TTC549 (cell line): Measurements from ENCODE around the gene SRPK2.
"Not testable (repeated sequence)": the region's sequence is repeated elsewhere in the genome, so short reads cannot be mapped to it uniquely, and the experiment has no call there.

Source experiments
- FAIRE-seq: peaks from 2 replicates; lab custom pipeline; 2012; peaks lifted over from hg19 to GRCh38; lab: Jason Lieb, UNC

SRPK2 gene

GRCh38 chr7:105388356-105389087, at the start of gene SRPK2:
Gene SRPK2 (minus strand): TSS chr7:105388921.
- FAIRE-seq: no peak

- FAIRE-seq: no peak
Measured at GRCh38 chr7:105438254-105438653, 49.5 kb upstream of the SRPK2 start.

DNA sequence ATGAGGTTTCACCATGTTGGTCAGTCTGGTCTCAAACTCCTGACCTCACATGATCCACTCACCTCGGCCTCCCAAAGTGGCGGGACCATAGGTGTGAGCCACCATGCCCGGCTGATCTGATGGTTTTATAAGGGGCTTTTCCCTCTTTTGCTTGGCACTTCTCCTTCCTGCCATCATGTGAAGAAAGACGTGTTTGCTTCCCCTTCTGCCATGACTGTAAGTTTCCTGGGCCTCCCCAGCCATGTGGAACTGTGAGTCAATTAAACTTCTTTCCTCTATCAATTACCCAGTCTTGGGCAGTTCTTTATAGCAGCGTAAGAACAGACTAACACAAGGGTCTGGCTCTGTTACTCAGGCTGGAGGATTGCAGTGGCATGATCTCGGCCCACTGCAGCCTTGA, 48.6 kb upstream of the SRPK2 start:
- not testable (repeated sequence) for FAIRE-seq

DNA sequence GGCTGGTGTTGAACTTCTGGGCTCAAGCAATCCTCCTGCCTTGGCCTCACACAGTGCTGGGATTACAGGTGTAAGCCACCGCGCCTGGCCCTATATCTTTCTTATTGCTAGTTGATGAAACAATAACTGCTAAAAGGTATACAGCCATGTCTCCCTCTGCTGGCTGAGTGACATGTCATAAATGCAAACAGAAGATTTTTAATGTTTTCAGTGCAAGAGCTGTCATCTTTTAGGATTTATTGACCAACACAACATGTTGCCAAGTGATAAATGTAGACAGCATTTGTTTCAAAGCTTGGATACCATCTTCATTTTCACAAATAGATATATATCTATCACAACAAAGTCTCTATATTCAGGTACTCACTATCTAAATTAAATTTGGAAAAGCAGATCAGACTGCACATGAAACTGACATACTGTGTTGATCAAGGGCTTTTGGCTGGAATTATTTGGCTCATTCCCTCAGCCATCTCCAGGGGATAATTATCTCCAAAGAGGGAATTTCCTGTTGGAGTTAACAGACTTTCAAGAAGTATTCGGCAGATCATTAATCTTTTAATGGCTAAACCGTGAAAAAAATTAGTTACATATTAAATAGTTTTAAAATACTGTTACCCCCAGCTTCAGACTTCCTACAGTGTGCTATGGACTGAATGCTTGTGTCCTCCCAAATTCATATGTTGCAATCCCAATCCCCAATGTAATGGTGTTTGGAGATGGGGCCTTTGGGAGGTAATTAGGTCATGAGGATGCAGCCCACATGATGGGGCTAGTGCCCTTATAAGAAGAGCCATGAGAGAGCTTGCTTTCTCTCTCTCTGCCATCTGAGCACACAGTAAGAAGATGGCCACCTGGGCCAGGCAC, 41.3 kb upstream of the SRPK2 start:
- FAIRE-seq: no peak

- FAIRE-seq: no peak
Measured at GRCh38 chr7:105426606-105427146, 38.0 kb upstream of the SRPK2 start.

DNA sequence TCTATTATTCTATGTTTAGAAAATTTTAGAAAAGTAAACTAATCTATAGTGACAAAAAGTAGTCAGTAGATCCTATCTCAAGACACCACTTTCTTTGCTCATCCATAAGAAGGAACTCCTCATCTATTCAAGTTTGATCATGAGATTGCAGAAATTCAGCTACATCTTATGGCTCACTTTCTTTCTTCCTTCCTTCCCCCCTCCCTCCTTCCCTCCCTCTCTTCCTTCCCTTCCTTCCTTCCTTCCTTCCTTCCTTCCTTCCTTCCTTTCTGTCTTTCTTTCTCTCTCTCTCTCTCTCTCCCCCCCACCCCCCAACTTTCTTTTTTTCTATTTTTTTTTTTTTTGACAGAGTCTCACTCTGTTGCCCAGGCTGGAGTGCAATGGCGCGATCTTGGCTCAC, 35.3 kb upstream of the SRPK2 start:
- no peak for FAIRE-seq

DNA sequence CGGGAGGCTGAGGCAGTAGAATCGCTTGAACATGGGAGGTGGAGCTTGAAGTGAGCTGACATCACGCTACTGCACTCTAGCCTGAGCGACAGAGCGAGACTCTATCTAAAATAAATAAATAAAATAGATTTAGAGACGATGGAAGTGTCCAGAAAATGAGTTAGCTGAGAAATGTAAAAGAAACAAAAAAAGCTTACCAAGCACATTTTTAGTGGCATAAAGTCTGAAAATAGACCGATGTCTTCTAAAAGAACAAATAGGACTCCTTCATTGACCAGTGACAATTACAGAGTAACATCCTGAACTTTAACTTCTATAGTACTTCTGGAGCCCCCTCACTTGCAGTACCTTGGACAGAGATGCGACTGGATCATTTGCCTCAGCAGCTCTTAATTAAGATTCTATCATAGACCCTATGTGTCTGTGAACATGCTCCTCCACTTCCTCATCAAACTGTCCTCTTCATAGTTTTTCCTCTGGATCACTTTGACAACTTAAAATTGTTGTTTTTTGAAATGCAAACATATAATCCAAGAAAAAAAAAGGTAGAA, 25.2 kb upstream of the SRPK2 start:
- FAIRE-seq: no peak

- not testable (repeated sequence) for FAIRE-seq
Measured at GRCh38 chr7:105410774-105411173, 22.1 kb upstream of the SRPK2 start.

DNA sequence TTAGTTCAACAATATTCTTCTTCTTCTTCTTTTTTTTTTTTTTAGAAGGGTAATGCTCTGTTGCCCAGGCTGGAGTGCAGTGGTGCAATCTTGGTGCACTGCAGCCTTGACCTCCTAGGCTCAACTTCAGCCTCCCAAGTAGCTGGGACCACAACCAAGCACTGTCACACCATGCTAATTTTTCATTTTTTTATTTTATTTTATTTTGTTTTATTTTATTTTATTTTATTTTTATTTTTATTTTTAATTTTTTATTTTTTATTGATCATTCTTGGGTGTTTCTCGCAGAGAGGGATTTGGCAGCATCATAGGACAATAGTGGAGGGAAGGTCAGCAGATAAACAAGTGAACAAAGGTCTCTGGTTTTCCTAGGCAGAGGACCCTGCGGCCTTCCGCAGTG, 21.1 kb upstream of the SRPK2 start:
- FAIRE-seq: not testable (repeated sequence)

GRCh38 chr7:105408791-105409410, 20.2 kb upstream of the SRPK2 start:
- FAIRE-seq: no peak

GRCh38 chr7:105403128-105403527, 14.4 kb upstream of the SRPK2 start:
- FAIRE-seq: no peak

DNA sequence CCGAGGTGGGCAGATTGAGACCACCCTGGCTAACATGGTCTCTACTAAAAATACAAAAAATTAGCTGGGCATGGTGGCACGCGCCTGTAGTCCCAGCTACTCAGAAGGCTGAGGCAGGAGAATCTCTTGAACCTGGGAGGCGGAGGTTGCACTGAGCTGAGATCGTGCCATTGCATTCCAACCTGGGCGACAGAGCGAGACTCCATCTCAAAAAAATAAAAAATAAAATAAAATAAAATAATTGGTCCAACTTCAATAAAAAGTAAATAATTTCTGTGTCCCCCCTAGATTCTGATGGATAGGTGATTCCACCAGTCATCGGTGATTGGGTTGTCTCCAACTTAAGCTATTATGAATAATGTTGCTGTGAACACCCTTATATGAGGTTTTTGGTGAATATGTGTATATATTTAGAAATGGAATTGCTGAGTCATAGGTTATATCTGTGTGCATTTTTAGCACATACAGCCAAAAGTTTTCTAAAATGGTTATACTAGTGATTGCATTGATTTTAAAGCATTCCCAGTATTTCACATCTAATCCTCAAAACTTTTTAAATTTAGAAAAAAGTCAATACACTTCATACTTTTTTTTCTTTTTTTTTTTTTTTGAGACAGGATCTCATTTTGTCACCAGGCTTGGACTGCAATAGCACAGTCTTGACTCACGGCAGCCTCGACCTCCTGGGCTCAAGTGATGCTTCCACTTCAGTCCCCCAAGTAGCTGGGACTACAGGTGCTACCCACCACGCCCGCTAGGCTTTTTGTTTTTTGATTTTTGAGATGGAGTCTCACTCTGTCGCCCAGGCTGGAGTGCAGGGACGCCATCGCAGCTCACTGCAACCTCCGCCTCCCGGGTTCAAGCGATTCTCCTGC, 13.7 kb upstream of the SRPK2 start:
- no peak for FAIRE-seq

GRCh38 chr7:105399043-105399725, 10.5 kb upstream of the SRPK2 start:
- FAIRE-seq: no peak

DNA sequence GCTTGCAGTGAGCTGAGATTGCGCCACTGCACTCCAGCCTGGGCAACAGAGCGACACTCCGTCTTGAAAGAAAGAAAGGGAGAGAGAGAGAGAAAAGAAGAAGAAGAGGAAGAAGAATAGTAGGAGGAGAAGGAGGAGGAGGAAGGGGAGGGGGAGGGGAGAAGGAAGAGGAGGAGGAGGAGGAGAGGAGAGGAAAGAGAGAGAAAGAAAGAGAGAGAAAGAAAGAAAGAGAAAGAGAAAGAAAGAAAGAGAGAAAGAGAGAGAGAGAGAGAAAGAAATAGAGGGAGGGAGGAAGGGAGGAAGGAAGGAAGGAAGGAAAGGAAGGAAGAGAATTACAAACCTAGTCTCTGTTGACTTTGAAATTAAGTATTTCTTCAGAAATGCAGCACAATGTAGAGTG, 7.8 kb upstream of the SRPK2 start:
- no peak for FAIRE-seq

DNA sequence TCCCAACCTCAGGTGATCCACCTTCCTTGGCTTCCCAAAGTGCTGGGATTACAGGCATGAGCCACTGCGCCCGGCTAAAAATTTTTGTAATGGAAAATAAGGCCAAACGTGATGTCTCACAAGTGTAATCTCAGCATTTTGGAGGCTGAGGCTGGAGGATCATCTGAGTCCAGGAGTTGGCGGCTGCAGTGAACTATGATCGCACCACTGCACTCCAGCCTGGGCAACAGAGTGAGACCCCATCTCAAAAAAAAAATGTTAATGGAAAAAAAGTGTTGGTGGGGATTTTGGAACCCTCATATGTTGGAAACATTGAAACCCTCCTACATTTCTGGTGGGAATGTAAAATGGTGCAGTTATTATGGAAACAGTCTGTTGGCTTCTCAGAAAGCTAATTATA, 2.7 kb upstream of the SRPK2 start:
- no peak for FAIRE-seq

- no peak for FAIRE-seq
Measured at GRCh38 chr7:105389889-105390288, 1.2 kb upstream of the SRPK2 start.

DNA sequence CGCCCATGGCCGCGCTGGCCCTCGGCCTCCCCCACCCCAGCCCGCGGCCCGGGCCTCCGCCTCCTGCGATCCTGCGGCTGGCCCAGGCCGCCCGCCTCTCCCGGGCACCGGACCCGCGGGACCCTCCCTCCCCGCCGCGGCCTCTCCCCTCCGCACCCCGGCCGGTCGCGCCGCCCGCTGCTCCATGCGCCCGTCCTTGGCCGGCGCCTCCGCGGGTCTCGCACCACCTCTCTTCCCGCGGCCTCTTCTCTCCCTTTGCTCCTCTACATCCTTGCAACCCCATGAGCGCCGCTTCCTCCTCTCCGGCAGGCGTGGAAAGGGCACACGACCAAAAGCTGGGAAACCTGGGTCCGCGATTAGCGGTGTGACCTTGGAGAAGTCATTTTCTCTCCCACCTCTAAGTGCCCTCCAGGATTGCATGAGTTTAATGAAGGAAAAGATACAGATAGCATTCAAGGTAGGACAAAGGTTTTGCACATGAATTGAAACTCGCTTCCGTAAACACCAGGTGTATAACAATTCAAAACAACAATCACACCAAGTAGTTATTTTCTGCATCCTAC, 448 bp upstream of the SRPK2 start:
- no peak for FAIRE-seq

DNA sequence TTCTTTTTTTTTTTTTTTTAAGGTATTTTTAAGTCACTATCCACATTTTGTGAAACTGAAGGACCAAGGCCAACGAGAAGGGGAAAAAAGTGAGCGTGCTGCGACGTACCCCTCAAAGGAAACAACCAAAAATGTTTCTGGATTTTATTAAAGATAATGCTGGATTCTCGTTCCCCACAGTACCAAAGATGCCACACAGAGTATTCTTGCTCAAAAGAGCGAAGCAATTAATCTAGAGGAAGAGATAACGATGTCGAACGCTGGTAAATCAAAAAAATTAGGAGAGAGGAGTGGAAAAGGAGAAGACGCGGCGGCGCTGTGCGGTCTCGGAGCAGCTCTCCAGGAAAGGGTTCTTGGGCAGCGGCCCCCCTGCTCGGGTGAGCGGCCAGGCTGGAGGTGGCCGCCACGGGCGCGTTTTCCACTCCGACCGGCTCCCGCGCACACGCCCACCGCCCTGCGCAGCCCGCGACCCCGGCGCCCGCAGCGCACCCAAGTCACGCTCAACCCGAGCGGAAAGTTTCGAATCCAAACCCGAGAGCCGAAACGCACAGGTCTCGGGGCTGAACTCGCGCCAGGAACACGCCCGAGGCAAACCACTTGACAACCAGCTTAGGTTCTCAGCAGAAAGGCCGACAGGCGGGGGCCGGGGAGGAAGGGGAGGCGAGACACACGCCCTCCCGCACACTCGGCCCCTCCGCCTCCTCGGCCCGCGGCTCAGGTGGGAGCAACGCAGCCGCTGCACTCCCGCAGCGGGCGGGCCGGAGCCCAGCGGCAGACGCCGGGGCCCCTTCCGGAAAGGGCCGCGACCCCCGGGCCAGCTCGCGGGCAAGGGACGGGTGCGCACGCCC, 989 bp downstream of the SRPK2 start:
- FAIRE-seq: no peak

- no peak for FAIRE-seq
Measured at GRCh38 chr7:105377903-105378302, 10.8 kb downstream of the SRPK2 start.
